A673 (cell line): ENCODE data around the gene HOXB8. TPM values are rescaled to one million over a fixed set of nuclear protein-coding genes. Genes with fewer than 3 reads are reported as not detected.

Source experiments
- BruUV-seq: library from RNA; stranded (reverse); fragments of 400-500 nt; replicated peaks from 2 replicates; lab custom pipeline; 2021; lab: Mats Ljungman, UMichigan
- CTCF ChIA-PET: fragments of 300-600 bp; sonication (Branson Sonifier 250); formaldehyde crosslinking; loops from one replicate; lab custom pipeline; 2022; ENCODE audit warnings: antibody characterized with exemption; lab: Charles Lee
- POLR2A ChIA-PET: fragments of 300-600 bp; sonication (Branson Sonifier 250); formaldehyde crosslinking; loops from one replicate; lab custom pipeline; 2022; ENCODE audit warnings: antibody characterized with exemption; ENCODE audit not compliant: low non-redundant PET; lab: Charles Lee
- DNase-seq: peaks from one replicate; pipeline ENCODE4 v3.0.0-alpha.2; 2015; ENCODE audit warnings: low spot score
- H3K27ac ChIP-seq: fragments of 200-600 bp; sonication (generic); 2 replicates; pipeline ENCODE4 v1.5.1; 2016; ENCODE audit warnings: mixed run types, low read depth, mild to moderate bottlenecking, mixed read lengths, antibody characterized with exemption, low read length; ENCODE audit not compliant: poor library complexity, severe bottlenecking
- H3K27me3 ChIP-seq: fragments of 200-600 bp; sonication (generic); replicated peaks from 2 replicates; pipeline ENCODE4 v1.6.1; 2017; ENCODE audit warnings: mixed run types, low read depth, mild to moderate bottlenecking, mixed read lengths, antibody characterized with exemption, low read length; ENCODE audit not compliant: insufficient read depth, poor library complexity
- H3K36me3 ChIP-seq: fragments of 200-600 bp; sonication (generic); 2 replicates; pipeline ENCODE4 v1.6.1; 2016; ENCODE audit warnings: mixed run types, mild to moderate bottlenecking, mixed read lengths, antibody characterized with exemption, low read length; ENCODE audit not compliant: insufficient read depth, poor library complexity, severe bottlenecking
- H3K4me1 ChIP-seq: fragments of 200-600 bp; sonication (generic); 2 replicates; pipeline ENCODE4 v1.6.1; 2017; ENCODE audit warnings: mixed run types, mild to moderate bottlenecking, mixed read lengths, antibody characterized with exemption, low read length; ENCODE audit not compliant: insufficient read depth, poor library complexity, severe bottlenecking
- H3K4me3 ChIP-seq: fragments of 200-600 bp; sonication (generic); 2 replicates; pipeline ENCODE4 v1.5.1; 2016; ENCODE audit warnings: low read depth, mixed run types, mild to moderate bottlenecking, mixed read lengths, low read length; ENCODE audit not compliant: poor library complexity, severe bottlenecking
- H3K9me3 ChIP-seq: fragments of 200-600 bp; sonication (generic); 2 replicates; pipeline ENCODE4 v1.6.1; 2016; ENCODE audit warnings: mixed run types, low read depth, mild to moderate bottlenecking, mixed read lengths, antibody characterized with exemption, low read length; ENCODE audit not compliant: poor library complexity, severe bottlenecking
- EZH2 ChIP-seq: fragments of 200-600 bp; sonication (generic); IDR thresholded peaks from 2 replicates; pipeline ENCODE4 v1.6.1; 2017; ENCODE audit warnings: borderline replicate concordance, low read depth, mild to moderate bottlenecking, mixed read lengths, antibody characterized with exemption, low read length; ENCODE audit not compliant: poor library complexity, severe bottlenecking
- intact Hi-C: fragments of 100-400 bp; cut with micrococcal nuclease; formaldehyde crosslinking; loops from one replicate; pipeline ENCODE4 v1.10.0; 2022; ENCODE audit not compliant: unreplicated experiment
- total RNA-seq: library from RNA; stranded (reverse); gene quantifications from 2 replicates; pipeline ENCODE4 v1.2.3, GENCODE V29; 2021
- TF ChIP-seq, protein P1 (sequence below): fragments of 300-800, 200-600 bp; sonication (generic); conservative IDR thresholded peaks from 2 replicates; pipeline ENCODE4 v1.5.1; 2017; ENCODE audit warnings: low read depth, mild to moderate bottlenecking, antibody characterized with exemption, low read length, moderate library complexity, mixed read lengths

Gene HOXB8
- total RNA-seq, 1 experiment from 2014 or later = 13.1 TPM

DNA sequence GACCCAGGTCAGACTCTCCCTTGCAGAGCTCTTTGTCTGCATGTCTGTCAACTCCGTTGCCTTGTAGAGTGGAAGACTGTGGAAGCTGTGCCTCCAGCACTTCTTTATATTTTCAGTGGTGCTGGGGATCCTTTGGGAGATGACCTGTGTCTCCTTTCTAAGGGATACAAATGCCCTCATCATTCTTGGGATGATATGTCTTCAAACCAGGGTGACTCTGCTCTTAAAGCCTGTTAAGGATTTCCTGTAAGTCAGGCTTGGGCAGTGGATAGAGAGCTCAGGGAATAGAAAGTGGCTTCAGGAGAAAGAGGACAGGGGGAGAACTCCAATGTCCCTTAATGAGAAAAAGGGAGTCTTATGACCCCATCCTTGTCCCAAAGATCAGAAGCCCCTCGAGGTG is 26.6 kb downstream of the HOXB8 start:
- DNase-seq = no peak
- no peaks in the 10 kb centered on the region for H3K27me3 ChIP-seq
- BruUV-seq = no TSS peak
- H3K36me3 ChIP-seq = peaks cover 4% of the 10 kb centered on the region
- no peak for TF ChIP-seq EZH2
- CTCF ChIA-PET = interaction anchor here (0.9 kb wide), 1 partner anchor 326 kb away, joined by 3 read pairs; no protein-coding TSS in a partner anchor
- H3K4me3 ChIP-seq = no peak overlapping the region
- H3K4me1 ChIP-seq = peaks cover 61% of the 10 kb centered on the region
- POLR2A ChIA-PET = no interaction called here
- intact Hi-C loops = no loop called here
- peak overlapping the region; percentile 40 for H3K27ac ChIP-seq
- H3K9me3 ChIP-seq = no peaks in the 10 kb centered on the region

DNA sequence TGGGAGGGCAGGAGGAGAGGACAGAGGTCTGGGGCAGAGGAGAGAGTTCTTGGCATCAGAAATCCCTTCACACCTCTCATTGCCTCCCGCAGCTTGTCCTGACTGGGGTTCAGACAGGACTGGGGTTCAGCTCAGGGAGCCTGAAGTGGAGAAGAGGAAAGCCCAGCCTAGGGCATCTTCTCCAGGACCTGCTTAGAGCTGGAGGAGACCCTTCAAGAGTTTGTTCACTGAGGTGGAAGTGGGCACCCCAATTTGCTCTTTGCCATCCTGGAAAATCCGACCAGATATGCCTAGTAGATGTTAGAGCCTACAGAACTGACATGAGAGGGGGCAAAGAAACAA is 27.0 kb downstream of the HOXB8 start:
- H3K4me1 ChIP-seq = peaks cover 57% of the 10 kb centered on the region
- POLR2A ChIA-PET = interaction anchor here (0.6 kb wide), 1 partner anchor 73 kb away, joined by 14 read pairs; no protein-coding TSS in a partner anchor
- H3K36me3 ChIP-seq = peaks cover 4% of the 10 kb centered on the region
- no peaks in the 10 kb centered on the region for H3K27me3 ChIP-seq
- no peak for DNase-seq
- intact Hi-C loops = no loop called here
- H3K27ac ChIP-seq = peak overlapping the region; percentile 40
- no peaks in the 10 kb centered on the region for H3K9me3 ChIP-seq
- CTCF ChIA-PET = interaction anchor here (0.9 to 1.4 kb wide), 2 partner anchors 95 to 325 kb away, joined by 3 to 8 read pairs; no protein-coding TSS in a partner anchor
- H3K4me3 ChIP-seq = no peak overlapping the region
- no TSS peak for BruUV-seq
- TF ChIP-seq EZH2 = no peak
- TF ChIP-seq, protein P1, sequence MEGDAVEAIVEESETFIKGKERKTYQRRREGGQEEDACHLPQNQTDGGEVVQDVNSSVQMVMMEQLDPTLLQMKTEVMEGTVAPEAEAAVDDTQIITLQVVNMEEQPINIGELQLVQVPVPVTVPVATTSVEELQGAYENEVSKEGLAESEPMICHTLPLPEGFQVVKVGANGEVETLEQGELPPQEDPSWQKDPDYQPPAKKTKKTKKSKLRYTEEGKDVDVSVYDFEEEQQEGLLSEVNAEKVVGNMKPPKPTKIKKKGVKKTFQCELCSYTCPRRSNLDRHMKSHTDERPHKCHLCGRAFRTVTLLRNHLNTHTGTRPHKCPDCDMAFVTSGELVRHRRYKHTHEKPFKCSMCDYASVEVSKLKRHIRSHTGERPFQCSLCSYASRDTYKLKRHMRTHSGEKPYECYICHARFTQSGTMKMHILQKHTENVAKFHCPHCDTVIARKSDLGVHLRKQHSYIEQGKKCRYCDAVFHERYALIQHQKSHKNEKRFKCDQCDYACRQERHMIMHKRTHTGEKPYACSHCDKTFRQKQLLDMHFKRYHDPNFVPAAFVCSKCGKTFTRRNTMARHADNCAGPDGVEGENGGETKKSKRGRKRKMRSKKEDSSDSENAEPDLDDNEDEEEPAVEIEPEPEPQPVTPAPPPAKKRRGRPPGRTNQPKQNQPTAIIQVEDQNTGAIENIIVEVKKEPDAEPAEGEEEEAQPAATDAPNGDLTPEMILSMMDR = no peak

DNA sequence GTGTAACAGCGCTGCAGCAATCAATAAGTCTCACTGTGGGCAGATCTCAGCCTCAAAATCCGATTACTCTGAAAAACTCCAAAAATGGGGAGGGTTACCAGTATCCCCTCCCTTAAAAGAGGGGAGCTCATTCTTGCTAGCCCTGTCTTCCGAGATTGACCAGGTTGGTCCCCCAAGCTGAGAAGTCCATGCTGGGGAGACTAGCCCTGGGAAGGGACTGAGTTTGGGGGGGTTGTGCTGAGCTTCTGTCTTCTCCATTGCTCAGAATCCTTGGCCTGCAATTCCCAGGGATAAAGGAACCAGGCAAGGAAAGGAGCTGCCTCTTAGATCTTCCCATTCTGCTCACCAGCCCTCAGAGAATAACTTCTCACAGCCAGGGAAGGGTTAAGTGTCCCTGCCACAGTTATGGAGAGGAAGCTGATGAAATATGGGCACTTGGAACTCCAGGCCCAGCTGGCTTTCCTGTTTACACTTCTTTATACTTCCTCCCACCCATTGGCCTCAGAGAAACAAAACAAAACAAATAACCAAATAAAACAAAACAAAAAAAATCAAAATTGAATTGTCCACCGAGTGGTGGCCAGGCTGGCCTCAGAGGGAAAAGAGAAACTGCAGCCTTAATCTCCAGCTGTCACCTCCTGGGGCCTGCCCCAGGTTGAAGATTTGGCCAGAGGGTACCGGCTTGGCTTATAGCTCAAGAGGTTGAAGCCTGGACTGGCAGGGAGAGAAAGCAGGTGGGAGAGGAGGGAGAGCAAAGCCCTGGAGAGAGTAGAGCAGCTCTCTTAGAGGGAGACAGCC is 27.6 kb downstream of the HOXB8 start:
- BruUV-seq = no TSS peak
- POLR2A ChIA-PET = interaction anchor here (0.5 to 0.6 kb wide), 3 partner anchors 28 to 73 kb away, joined by 3 to 14 read pairs (median 3); partner anchors contain the start of gene HOXB8
- peaks cover 55% of the 10 kb centered on the region for H3K4me1 ChIP-seq
- intact Hi-C loops = no loop called here
- H3K27me3 ChIP-seq = no peaks in the 10 kb centered on the region
- DNase-seq = peak; percentile 64
- peak overlapping the region; percentile 40 for H3K27ac ChIP-seq
- CTCF ChIA-PET = interaction anchor here (0.9 to 1.4 kb wide), 2 partner anchors 33 to 94 kb away, joined by 3 to 8 read pairs; no protein-coding TSS in a partner anchor
- peaks cover 4% of the 10 kb centered on the region for H3K36me3 ChIP-seq
- no peak overlapping the region for H3K4me3 ChIP-seq
- no peaks in the 10 kb centered on the region for H3K9me3 ChIP-seq
- no peak for TF ChIP-seq EZH2
- TF ChIP-seq, protein P1 = no peak
